IMR-90 (cell line): Measurements from ENCODE around the gene APC. TPM values are rescaled to one million over a fixed set of nuclear protein-coding genes. Genes with fewer than 3 reads are reported as not detected.

Source experiments
- ATAC-seq: fragments of 200-7000 bp; cut with Tn5 transposase; 2 replicates; pipeline ENCODE4 v1.9.1; 2020; ENCODE audit warnings: low read depth, mild to moderate bottlenecking, moderate library complexity
- BruUV-seq: library from RNA; stranded (reverse); fragments of 400-500 nt; replicated peaks from 2 replicates; lab custom pipeline; 2021; lab: Mats Ljungman, UMichigan
- CTCF ChIA-PET: fragments of 300-600 bp; formaldehyde crosslinking; extraction: SDS; loops from one replicate; lab custom pipeline; 2021; ENCODE audit warnings: antibody characterized with exemption; lab: Yijun Ruan, JAX
- POLR2A ChIA-PET: fragments of 300-600 bp; sonication (Branson Sonifier 250); formaldehyde crosslinking; loops from one replicate; lab custom pipeline; 2022; ENCODE audit warnings: antibody characterized with exemption; ENCODE audit not compliant: unreplicated experiment; lab: Charles Lee
- DNase-seq: peaks from one replicate; pipeline ENCODE4 v3.0.0; 2013
- H2AFZ ChIP-seq: replicated peaks from 2 replicates; pipeline ENCODE3; 2013; ENCODE audit warnings: low read length, mild to moderate bottlenecking; ENCODE audit not compliant: poor library complexity
- H2AK5ac ChIP-seq: 2 replicates; pipeline ENCODE4 v1.6.1; 2013; ENCODE audit warnings: low read depth, low read length, inconsistent platforms
- H2AK9ac ChIP-seq: replicated peaks from 2 replicates; pipeline ENCODE3; 2013; ENCODE audit warnings: mild to moderate bottlenecking, low read depth, low read length, moderate library complexity; ENCODE audit not compliant: poor library complexity
- H2BK120ac ChIP-seq: 2 replicates; pipeline ENCODE4 v1.6.1; 2013; ENCODE audit warnings: low read depth, low read length, inconsistent platforms
- H2BK15ac ChIP-seq: 3 replicates; pipeline ENCODE4 v1.6.1; 2013; ENCODE audit warnings: low read depth, low read length, inconsistent platforms
- H2BK20ac ChIP-seq: 2 replicates; pipeline ENCODE4 v1.6.1; 2013; ENCODE audit warnings: low read depth, mild to moderate bottlenecking, inconsistent platforms, low read length, moderate library complexity
- H2BK5ac ChIP-seq: 2 replicates; pipeline ENCODE4 v1.6.1; 2013; ENCODE audit warnings: mild to moderate bottlenecking, low read depth, low read length, inconsistent platforms; ENCODE audit not compliant: poor library complexity, severe bottlenecking
- H3K14ac ChIP-seq: replicated peaks from 2 replicates; pipeline ENCODE4 v1.6.1; 2013; ENCODE audit warnings: low read depth, low read length, inconsistent platforms
- H3K18ac ChIP-seq: 2 replicates; pipeline ENCODE4 v1.6.1; 2013; ENCODE audit warnings: low read depth, low read length, control low read depth
- H3K23ac ChIP-seq: 2 replicates; pipeline ENCODE4 v1.6.1; 2013; ENCODE audit warnings: low read depth, low read length, inconsistent platforms
- H3K27ac ChIP-seq: 2 replicates; pipeline ENCODE4 v1.5.1; 2013; ENCODE audit warnings: mild to moderate bottlenecking, control low read depth, low read length; ENCODE audit not compliant: insufficient read depth
- H3K27me3 ChIP-seq: 2 replicates; pipeline ENCODE4 v1.6.1; 2013; ENCODE audit warnings: low read length; ENCODE audit not compliant: control insufficient read depth, insufficient read depth
- H3K36me3 ChIP-seq: 2 replicates; pipeline ENCODE4 v1.6.1; 2013; ENCODE audit warnings: low read length, mixed read lengths; ENCODE audit not compliant: control insufficient read depth, insufficient read depth
- H3K4ac ChIP-seq: 2 replicates; pipeline ENCODE4 v1.6.1; 2013; ENCODE audit warnings: low read depth, low read length, inconsistent platforms
- H3K4me1 ChIP-seq: 2 replicates; pipeline ENCODE4 v1.6.1; 2013; ENCODE audit warnings: low read length, mixed read lengths; ENCODE audit not compliant: control insufficient read depth, insufficient read depth
- H3K4me2 ChIP-seq: 2 replicates; pipeline ENCODE4 v1.6.1; 2013; ENCODE audit warnings: low read depth, mild to moderate bottlenecking, control low read depth, low read length, moderate library complexity
- H3K4me3 ChIP-seq: 2 replicates; pipeline ENCODE4 v1.5.1; 2013; ENCODE audit warnings: low read depth, mild to moderate bottlenecking, control low read depth, low read length, moderate library complexity; ENCODE audit not compliant: insufficient read depth
- H3K56ac ChIP-seq: 2 replicates; pipeline ENCODE4 v1.6.1; 2013; ENCODE audit warnings: low read length, inconsistent platforms; ENCODE audit not compliant: insufficient read depth; ENCODE audit errors: extremely low read depth
- H3K79me1 ChIP-seq, 2 experiments: 2 replicates each; pipeline ENCODE4 v1.6.1; 2013; ENCODE audit warnings: low read length in 2 of 2, inconsistent platforms in 1 of 2, low read depth in 1 of 2
- H3K9ac ChIP-seq: 2 replicates; pipeline ENCODE4 v1.6.1; 2013; ENCODE audit warnings: low read depth, low read length, control low read depth
- H3K9me1 ChIP-seq: 2 replicates; pipeline ENCODE4 v1.6.1; 2013; ENCODE audit warnings: low read length, inconsistent platforms; ENCODE audit not compliant: insufficient read depth
- H3K9me3 ChIP-seq: 2 replicates; pipeline ENCODE4 v1.6.1; 2013; ENCODE audit warnings: low read length; ENCODE audit not compliant: control insufficient read depth, insufficient read depth
- H4K20me1 ChIP-seq: 2 replicates; pipeline ENCODE4 v1.6.1; 2013; ENCODE audit warnings: low read length, inconsistent platforms; ENCODE audit not compliant: insufficient read depth
- H4K5ac ChIP-seq: 2 replicates; pipeline ENCODE4 v1.6.1; 2013; ENCODE audit warnings: mild to moderate bottlenecking, low read depth, low read length, control low read depth
- H4K8ac ChIP-seq, 2 experiments: 2 replicates each; pipeline ENCODE4 v1.6.1; 2013; ENCODE audit warnings: low read depth in 2 of 2, low read length in 2 of 2, control low read depth in 1 of 2, inconsistent platforms in 1 of 2
- H4K91ac ChIP-seq: 2 replicates; pipeline ENCODE4 v1.6.1; 2013; ENCODE audit warnings: low read depth, low read length, inconsistent platforms; ENCODE audit not compliant: insufficient read depth
- BHLHE40 ChIP-seq: fragments of 150-350 bp; IDR thresholded peaks from 2 replicates; pipeline ENCODE4 v1.6.1; 2016; ENCODE audit warnings: mild to moderate bottlenecking, low read depth, low read length
- CEBPB ChIP-seq: IDR thresholded peaks from 2 replicates; pipeline ENCODE4 v1.6.1; 2012; ENCODE audit warnings: low read depth, low read length, improper control_type of control experiment
- CHD1 ChIP-seq: IDR thresholded peaks from 2 replicates; pipeline ENCODE4 v1.6.1; 2012; ENCODE audit warnings: low read depth, low read length, improper control_type of control experiment
- FOS ChIP-seq: fragments of 150-350 bp; IDR thresholded peaks from 2 replicates; pipeline ENCODE4 v1.6.1; 2016; ENCODE audit warnings: low read depth, low read length
- MAFK ChIP-seq: IDR thresholded peaks from 2 replicates; pipeline ENCODE4 v1.6.1; 2012; ENCODE audit warnings: low read depth, low read length, improper control_type of control experiment
- MAZ ChIP-seq: IDR thresholded peaks from 2 replicates; pipeline ENCODE4 v1.6.1; 2012; ENCODE audit warnings: low read depth, mild to moderate bottlenecking, low read length, improper control_type of control experiment, moderate library complexity, borderline replicate concordance
- MXI1 ChIP-seq: IDR thresholded peaks from 2 replicates; pipeline ENCODE4 v1.6.1; 2012; ENCODE audit warnings: low read depth, mild to moderate bottlenecking, low read length, moderate library complexity, borderline replicate concordance
- NFE2L2 ChIP-seq: fragments of 150-350 bp; IDR thresholded peaks from 2 replicates; pipeline ENCODE4 v1.6.1; 2016; ENCODE audit warnings: low read depth, mild to moderate bottlenecking, low read length
- POLR2A ChIP-seq: IDR thresholded peaks from 2 replicates; pipeline ENCODE4 v1.6.1; 2012; ENCODE audit warnings: mild to moderate bottlenecking, low read depth, low read length
- RAD21 ChIP-seq: IDR thresholded peaks from 2 replicates; pipeline ENCODE4 v1.6.1; 2012; ENCODE audit warnings: low read length, improper control_type of control experiment
- RCOR1 ChIP-seq: IDR thresholded peaks from 2 replicates; pipeline ENCODE4 v1.6.1; 2012; ENCODE audit warnings: mild to moderate bottlenecking, low read length, improper control_type of control experiment; ENCODE audit not compliant: insufficient replicate concordance
- RFX5 ChIP-seq: IDR thresholded peaks from 2 replicates; pipeline ENCODE4 v1.8.0; 2012; ENCODE audit warnings: low read depth, mild to moderate bottlenecking, low read length, moderate library complexity
- SMC3 ChIP-seq: fragments of 150-350 bp; IDR thresholded peaks from 2 replicates; pipeline ENCODE4 v1.6.1; 2016; ENCODE audit warnings: low read depth, mild to moderate bottlenecking, antibody characterized with exemption, low read length, moderate library complexity
- WGBS, 2 experiments: methylation state at CpG; one replicate each; pipeline versions ENCODE4 v1.1.5 to v1.1.7; 2013; ENCODE audit warnings: missing lambda C conversion rate in 2 of 2; ENCODE audit not compliant: insufficient read length in 1 of 2; ENCODE audit errors: extremely low coverage in 2 of 2; 5-methylcytosine and 5-hydroxymethylcytosine counted together
- dilution Hi-C: fragments of 300-500 bp; cut with HindIII; formaldehyde crosslinking; loops from one replicate; pipeline ENCODE4 v1.14.3; 2018; ENCODE audit warnings: low sequenced_read_pairs; ENCODE audit not compliant: unreplicated experiment
- in situ Hi-C: fragments of 300-500 bp; cut with MboI; formaldehyde crosslinking; loops from 3 replicates; pipeline ENCODE4 v1.14.3; 2019; ENCODE audit warnings: low sequenced_read_pairs, inconsistent platforms, mixed read lengths
- intact Hi-C: fragments of 100-400 bp; cut with micrococcal nuclease; formaldehyde crosslinking; loops from 2 replicates; pipeline ENCODE4 v1.10.0; 2022
- polyA plus RNA-seq, 3 experiments: library from polyadenylated mRNA; depleted of rRNA; stranded (reverse); fragments of >200 nt; gene quantifications; 2 replicates each; pipeline ENCODE4 v1.2.3, GENCODE V29; 2012; ENCODE audit warnings: low replicate concordance in 1 of 3
- total RNA-seq: library from RNA; depleted of rRNA; stranded (reverse); fragments of >200 nt; gene quantifications from 2 replicates; pipeline ENCODE4 v1.2.3, GENCODE V29; 2012
- TF ChIP-seq, protein P1 (sequence below): conservative IDR thresholded peaks from 2 replicates; pipeline ENCODE4 v1.5.1; 2012; ENCODE audit warnings: mild to moderate bottlenecking, low read depth, low read length, improper control_type of control experiment
- TF ChIP-seq, protein P2 (sequence below): fragments of 150-350 bp; IDR thresholded peaks from 2 replicates; pipeline ENCODE4 v1.6.1; 2016; ENCODE audit warnings: low read depth, mild to moderate bottlenecking, low read length, moderate library complexity, borderline replicate concordance
- TF ChIP-seq, protein P3 (sequence below): fragments of 150-350 bp; IDR thresholded peaks from 2 replicates; pipeline ENCODE4 v1.6.1; 2017; ENCODE audit warnings: mild to moderate bottlenecking, antibody characterized with exemption, low read length, low read depth

APC gene
- total and polyA plus RNA-seq, 2 of the 4 experiments (the other 2 are of a cell fraction), result 7.3 to 58.4 TPM

DNA sequence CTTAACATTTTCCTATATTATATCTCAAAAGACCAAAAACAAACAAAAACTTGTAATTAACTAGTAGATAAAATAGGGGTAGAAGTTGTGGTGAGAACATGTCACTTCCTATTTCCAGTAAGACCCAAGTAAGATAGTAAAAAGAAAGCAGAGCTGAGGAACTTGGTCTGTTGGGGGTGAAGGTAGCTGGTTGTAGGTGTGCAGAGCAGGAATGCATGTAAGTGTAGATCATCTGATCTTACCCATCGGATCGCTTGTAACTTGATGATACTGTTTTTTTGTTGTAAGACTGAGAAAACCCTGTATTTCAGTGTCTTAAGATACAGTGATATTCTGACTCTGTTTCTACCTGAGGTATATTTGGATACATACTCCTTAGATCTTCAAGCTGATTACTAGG is 129.1 kb downstream of the APC start:
- dilution Hi-C loops, result no loop called here

More for the DNA sequence above, 129.1 kb downstream of the APC start:
- Histone ChIP-seq H2BK20ac (no peak overlapping the region), H3K36me3 (peaks cover 39% of the 10 kb centered on the region), H3K56ac (no peak overlapping the region), H3K14ac (no peak overlapping the region), H4K91ac (no peak overlapping the region), H3K27me3 (no peaks in the 10 kb centered on the region), H2AK5ac (no peak overlapping the region), H3K9me1 (peaks cover 5% of the 10 kb centered on the region; the same call in 1 of the 2 replicates), H4K8ac (no peak overlapping the region), H3K27ac (no peak overlapping the region), H2BK120ac (no peak overlapping the region), H3K79me1 (peaks cover 16 to 50% of the 10 kb centered on the region in 2 experiments), H3K4ac (no peak overlapping the region), H2BK15ac (no peak overlapping the region), H3K9ac (no peak overlapping the region), H3K23ac (no peak overlapping the region), H4K5ac (no peak overlapping the region), H3K9me3 (no peaks in the 10 kb centered on the region), H4K20me1 (peaks cover 21% of the 10 kb centered on the region; the same call in 1 of the 2 replicates), H2AFZ (no peak overlapping the region), H2BK5ac (no peak overlapping the region), H3K4me2 (no peak overlapping the region), H3K4me1 (peaks cover 4% of the 10 kb centered on the region; the same call in 1 of the 2 replicates), H3K4me3 (no peak overlapping the region), H2AK9ac (no peak overlapping the region), H3K18ac (no peak overlapping the region)
- in situ Hi-C loops (no loop called here), intact Hi-C loops (no loop called here)
- CTCF ChIA-PET, result no interaction called here
- POLR2A ChIA-PET, result no interaction called here
- ATAC-seq (no peak), DNase-seq (no peak)
- no TSS peak for BruUV-seq
- WGBS, 2 experiments, result 100% methylated on average over 2 of the region's 2 CpGs; no CpG with 5 or more reads in 1 of the 2 experiments
- TF ChIP-seq RAD21, result no peak
- TF ChIP-seq CEBPB, result no peak
- no peak for TF ChIP-seq BHLHE40
- TF ChIP-seq, protein P1, sequence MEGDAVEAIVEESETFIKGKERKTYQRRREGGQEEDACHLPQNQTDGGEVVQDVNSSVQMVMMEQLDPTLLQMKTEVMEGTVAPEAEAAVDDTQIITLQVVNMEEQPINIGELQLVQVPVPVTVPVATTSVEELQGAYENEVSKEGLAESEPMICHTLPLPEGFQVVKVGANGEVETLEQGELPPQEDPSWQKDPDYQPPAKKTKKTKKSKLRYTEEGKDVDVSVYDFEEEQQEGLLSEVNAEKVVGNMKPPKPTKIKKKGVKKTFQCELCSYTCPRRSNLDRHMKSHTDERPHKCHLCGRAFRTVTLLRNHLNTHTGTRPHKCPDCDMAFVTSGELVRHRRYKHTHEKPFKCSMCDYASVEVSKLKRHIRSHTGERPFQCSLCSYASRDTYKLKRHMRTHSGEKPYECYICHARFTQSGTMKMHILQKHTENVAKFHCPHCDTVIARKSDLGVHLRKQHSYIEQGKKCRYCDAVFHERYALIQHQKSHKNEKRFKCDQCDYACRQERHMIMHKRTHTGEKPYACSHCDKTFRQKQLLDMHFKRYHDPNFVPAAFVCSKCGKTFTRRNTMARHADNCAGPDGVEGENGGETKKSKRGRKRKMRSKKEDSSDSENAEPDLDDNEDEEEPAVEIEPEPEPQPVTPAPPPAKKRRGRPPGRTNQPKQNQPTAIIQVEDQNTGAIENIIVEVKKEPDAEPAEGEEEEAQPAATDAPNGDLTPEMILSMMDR, result no peak
- no peak for TF ChIP-seq MAZ
- TF ChIP-seq MXI1, result no peak
- TF ChIP-seq, protein P2, sequence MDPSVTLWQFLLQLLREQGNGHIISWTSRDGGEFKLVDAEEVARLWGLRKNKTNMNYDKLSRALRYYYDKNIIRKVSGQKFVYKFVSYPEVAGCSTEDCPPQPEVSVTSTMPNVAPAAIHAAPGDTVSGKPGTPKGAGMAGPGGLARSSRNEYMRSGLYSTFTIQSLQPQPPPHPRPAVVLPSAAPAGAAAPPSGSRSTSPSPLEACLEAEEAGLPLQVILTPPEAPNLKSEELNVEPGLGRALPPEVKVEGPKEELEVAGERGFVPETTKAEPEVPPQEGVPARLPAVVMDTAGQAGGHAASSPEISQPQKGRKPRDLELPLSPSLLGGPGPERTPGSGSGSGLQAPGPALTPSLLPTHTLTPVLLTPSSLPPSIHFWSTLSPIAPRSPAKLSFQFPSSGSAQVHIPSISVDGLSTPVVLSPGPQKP, result no peak
- no peak for TF ChIP-seq RCOR1
- TF ChIP-seq POLR2A, result no peak
- TF ChIP-seq RFX5, result no peak
- no peak for TF ChIP-seq NFE2L2
- TF ChIP-seq, protein P3, sequence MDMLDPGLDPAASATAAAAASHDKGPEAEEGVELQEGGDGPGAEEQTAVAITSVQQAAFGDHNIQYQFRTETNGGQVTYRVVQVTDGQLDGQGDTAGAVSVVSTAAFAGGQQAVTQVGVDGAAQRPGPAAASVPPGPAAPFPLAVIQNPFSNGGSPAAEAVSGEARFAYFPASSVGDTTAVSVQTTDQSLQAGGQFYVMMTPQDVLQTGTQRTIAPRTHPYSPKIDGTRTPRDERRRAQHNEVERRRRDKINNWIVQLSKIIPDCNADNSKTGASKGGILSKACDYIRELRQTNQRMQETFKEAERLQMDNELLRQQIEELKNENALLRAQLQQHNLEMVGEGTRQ, result no peak
- TF ChIP-seq CHD1, result no peak
- TF ChIP-seq SMC3, result no peak
- no peak for TF ChIP-seq MAFK
- no peak for TF ChIP-seq FOS
